Lung (tissue), 16 donors: ENCODE data around the gene CNN3. TPM values are rescaled to one million over a fixed set of nuclear protein-coding genes. Genes with fewer than 3 reads are reported as not detected.

Experiments used
- ATAC-seq: fragments of 200-7000 bp; cut with Tn5 transposase; one replicate; pipeline ENCODE4 v1.9.1; 2020; ENCODE audit warnings: moderate number of reproducible peaks; ENCODE audit not compliant: insufficient read depth, low FRiP score
- DNase-seq, 3 donors: peaks; one replicate each; pipeline ENCODE4 v3.0.0-alpha.2; 2013 to 2017
- H3K27ac ChIP-seq, 2 donors: one replicate each; pipeline ENCODE4 v1.5.1; 2013; ENCODE audit warnings: mild to moderate bottlenecking in 2 of 2, moderate library complexity in 2 of 2, control low read depth in 1 of 2, inconsistent platforms in 1 of 2, low read depth in 1 of 2, low read length in 1 of 2
- H3K27me3 ChIP-seq, 3 donors: one replicate each; pipeline ENCODE4 v1.5.1; 2013; ENCODE audit warnings: low read length in 2 of 3; ENCODE audit not compliant: control insufficient read depth in 3 of 3, insufficient read depth in 3 of 3
- H3K36me3 ChIP-seq, 4 donors: one replicate each; pipeline ENCODE4 v1.5.1; 2013; ENCODE audit warnings: low read length in 4 of 4, mild to moderate bottlenecking in 1 of 4, moderate library complexity in 1 of 4; ENCODE audit not compliant: control insufficient read depth in 4 of 4, insufficient read depth in 4 of 4
- H3K4me1 ChIP-seq, 5 donors: one replicate each; pipeline ENCODE4 v1.5.1; 2013; ENCODE audit warnings: low read length in 5 of 5, mild to moderate bottlenecking in 2 of 5, moderate library complexity in 1 of 5; ENCODE audit not compliant: control insufficient read depth in 5 of 5, insufficient read depth in 5 of 5
- H3K4me3 ChIP-seq: one replicate; pipeline ENCODE4 v1.5.1; 2013; ENCODE audit warnings: mild to moderate bottlenecking, control low read depth, moderate library complexity
- H3K9ac ChIP-seq, 2 donors: one replicate each; pipeline ENCODE4 v1.5.1; 2013; ENCODE audit warnings: low read length in 2 of 2, control low read depth in 1 of 2; ENCODE audit not compliant: insufficient read depth in 1 of 2
- H3K9me3 ChIP-seq, 4 donors: one replicate each; pipeline ENCODE4 v1.5.1; 2013; ENCODE audit warnings: low read length in 3 of 4, mild to moderate bottlenecking in 1 of 4, moderate library complexity in 1 of 4; ENCODE audit not compliant: control insufficient read depth in 4 of 4, insufficient read depth in 3 of 4
- CTCF ChIP-seq: IDR thresholded peaks from 2 replicates; pipeline ENCODE4 v1.5.1; 2012; ENCODE audit warnings: mild to moderate bottlenecking; ENCODE audit errors: control extremely low read depth, extremely low read depth
- WGBS, 2 donors: extraction: QIAGEN DNeasy Blood & Tissue Kit; methylation state at CpG; one replicate each; pipeline ENCODE4 v1.1.7; 2013; 5-methylcytosine and 5-hydroxymethylcytosine counted together
- long read RNA-seq, 5 donors: transcript quantifications; one replicate each; lab custom pipeline, GENCODE V29; 2026
- polyA plus RNA-seq, 2 donors: library from polyadenylated mRNA; stranded (reverse); fragments of 200-250 nt; gene quantifications; one replicate each; pipeline ENCODE4 v1.2.1, GENCODE V29; 2013
- total RNA-seq, 2 donors: library from RNA; depleted of rRNA in 1 of 2; stranded (reverse); fragments of >200 nt in 1 of 2; gene quantifications; one replicate each; pipeline ENCODE4 v1.2.1, GENCODE V29; 2014 to 2021
- donor health status: control.
- donor health status: control.
- donor health status: Bipolar disorder and iron deficiency.
- donor health status: healthy.
- donor health status: DM: yes; HTN: yes; CAD: no.

CNN3 gene
- total RNA-seq = 100 to 1,000 TPM; 210 to 265 TPM
- polyA plus RNA-seq = 100 to 1,000 TPM in 1 of 2 donors, 10 to 100 TPM in 1; 79.9 to 154 TPM
- long read RNA-seq, donor 1, transcript CNN3-201 (7 exons, 2,165 nt) = major isoform, 110 of 156 reads
- long read RNA-seq, donor 1, partial matches to known transcripts = 38 of 156 reads
- long read RNA-seq, donor 1, other reads (novel, unspliced or antisense) = 5 of 156 reads
- long read RNA-seq, donor 2, transcript CNN3-201 (7 exons, 2,165 nt) = major isoform, 36 of 60 reads
- long read RNA-seq, donor 2, transcript CNN3-204 (3 exons, 568 nt) = minor isoform, 5 of 60 reads
- long read RNA-seq, donor 2, partial matches to known transcripts = 19 of 60 reads
- long read RNA-seq, donor 2, other reads (novel, unspliced or antisense) = 0 of 60 reads
- long read RNA-seq, donor 3, transcript CNN3-201 (7 exons, 2,165 nt) = major isoform, 56 of 62 reads
- long read RNA-seq, donor 3, partial matches to known transcripts = 5 of 62 reads
- long read RNA-seq, donor 3, other reads (novel, unspliced or antisense) = 0 of 62 reads
- long read RNA-seq, donor 4, transcript CNN3-201 (7 exons, 2,165 nt) = major isoform, 38 of 77 reads
- long read RNA-seq, donor 4, partial matches to known transcripts = 39 of 77 reads
- long read RNA-seq, donor 4, other reads (novel, unspliced or antisense) = 0 of 77 reads
- long read RNA-seq, donor 5, transcript CNN3-201 (7 exons, 2,165 nt) = major isoform, 133 of 183 reads
- long read RNA-seq, donor 5, partial matches to known transcripts = 39 of 183 reads
- long read RNA-seq, donor 5, other reads (novel, unspliced or antisense) = 5 of 183 reads

- 0 to 2% methylated on average over 27 to 57 of the region's 57 CpGs for WGBS, 2 donors
- no peak for TF ChIP-seq CTCF
- no peaks in the 10 kb centered on the region for H3K27me3 ChIP-seq
- ATAC-seq = peak; percentile 90
- H3K4me3 ChIP-seq = peak within 1 kb of the TSS; percentile 81
- peak; percentile 95 to 97 (median 96) for DNase-seq
- peak within 1 kb of the TSS; percentile 97 to 100 for H3K27ac ChIP-seq
- H3K9me3 ChIP-seq = no peaks in the 10 kb centered on the region
- peaks cover 0 to 4% (median 0%) of the 10 kb centered on the region in 4 donors for H3K36me3 ChIP-seq
- peaks cover 9 to 51% (median 22%) of the 10 kb centered on the region in 5 donors for H3K4me1 ChIP-seq
- H3K9ac ChIP-seq = peak within 1 kb of the TSS; percentile 92 to 99
Measured at GRCh38 chr1:94926915-94927404, at the start of gene CNN3. Gene CNN3 (minus strand): TSS chr1:94927110. CDS start chr1:94926894, 216 bp downstream.

DNA sequence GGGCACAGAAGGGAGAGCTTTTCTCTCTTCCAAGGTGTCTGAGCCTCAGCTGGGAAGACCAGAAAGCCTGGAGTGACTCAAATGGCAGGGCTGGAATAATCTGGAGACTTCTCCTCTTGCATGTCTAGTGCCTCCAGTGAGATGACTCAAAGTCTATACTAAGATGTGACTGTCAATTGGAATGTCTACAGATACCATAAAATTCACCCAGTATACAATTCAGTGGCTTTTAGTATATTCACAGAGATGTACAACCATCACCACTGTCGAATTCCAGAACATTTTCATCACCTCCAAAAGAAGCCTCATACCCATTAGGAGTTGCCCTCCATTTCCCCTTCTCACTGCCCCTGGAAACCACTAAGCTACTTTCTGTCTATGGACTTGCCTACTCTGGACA, 47.9 kb upstream of the CNN3 start:
- WGBS, 2 donors = 79 to 100% methylated on average over 1 of the region's 1 CpG
- DNase-seq (no peak), ATAC-seq (no peak)
- Histone ChIP-seq H3K4me1 (peaks cover 0 to 6% (median 4%) of the 10 kb centered on the region in 5 donors), H3K27me3 (no peaks in the 10 kb centered on the region), H3K27ac (peak overlapping the region in 1 of 2 donors; percentile 21), H3K9me3 (no peaks in the 10 kb centered on the region), H3K36me3 (no peaks in the 10 kb centered on the region), H3K9ac (no peak overlapping the region), H3K4me3 (no peak overlapping the region)
- no peak for TF ChIP-seq CTCF

DNA sequence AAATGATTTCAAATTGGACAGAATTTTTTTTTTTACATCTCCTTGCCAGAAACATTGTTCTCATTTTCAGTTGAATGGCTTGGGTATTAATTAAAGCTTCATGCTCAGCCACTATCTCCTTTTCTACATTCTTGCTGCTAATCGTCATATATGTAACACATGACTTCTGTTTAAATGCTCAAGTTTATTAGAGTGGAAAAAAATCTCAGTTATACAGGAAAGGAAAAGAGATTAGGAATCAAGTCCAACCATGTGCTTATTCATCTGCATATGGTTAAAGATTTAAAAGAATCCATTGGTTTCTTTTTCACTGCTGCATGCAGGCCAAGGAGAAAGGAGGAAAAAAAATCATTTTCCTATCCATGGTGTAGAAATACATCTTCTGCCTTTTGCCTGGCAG, 47.3 kb upstream of the CNN3 start:
- 75 to 85% methylated on average over 1 of the region's 1 CpG for WGBS, 2 donors
- Histone ChIP-seq H3K9ac (no peak overlapping the region), H3K27ac (peak overlapping the region in 1 of 2 donors; percentile 21), H3K9me3 (no peaks in the 10 kb centered on the region), H3K4me3 (no peak overlapping the region), H3K27me3 (no peaks in the 10 kb centered on the region), H3K4me1 (peaks cover 0 to 6% (median 4%) of the 10 kb centered on the region in 5 donors), H3K36me3 (no peaks in the 10 kb centered on the region)
- DNase-seq (peak in 1 of 3 donors; percentile 30), ATAC-seq (no peak)
- no peak for TF ChIP-seq CTCF
